B cell (primary cell): ENCODE results near the gene NDUFAF2. TPM values are rescaled to one million over a fixed set of nuclear protein-coding genes. Genes with fewer than 3 reads are reported as not detected.

Experiments
- ATAC-seq: fragments of 200-7000 bp; cut with Tn5 transposase; one replicate; pipeline ENCODE4 v1.10.0; 2021; ENCODE audit warnings: low read depth, mild to moderate bottlenecking, moderate number of reproducible peaks, moderate library complexity
- CTCF ChIA-PET: fragments of 350-600 bp; sonication (Branson Sonifier 250); formaldehyde crosslinking; loops from one replicate; lab custom pipeline; 2021; ENCODE audit warnings: antibody characterized with exemption, inconsistent platforms; lab: Charles Lee
- POLR2A ChIA-PET: fragments of 350-600 bp; sonication (Branson Sonifier 250); formaldehyde crosslinking; loops from one replicate; lab custom pipeline; 2021; ENCODE audit warnings: antibody characterized with exemption; lab: Charles Lee
- DNase-seq: peaks from one replicate; pipeline ENCODE4 v3.0.0; 2013
- H2AFZ ChIP-seq: 2 replicates; pipeline ENCODE4 v1.6.1; 2012; ENCODE audit warnings: mild to moderate bottlenecking, low read depth, low read length; ENCODE audit not compliant: insufficient read depth, poor library complexity, severe bottlenecking
- H3K27ac ChIP-seq, 2 donors: 1 replicate in 1 of 2; 2 replicates in 1 of 2; pipeline ENCODE4 v1.5.1; 2012 to 2013; ENCODE audit warnings: low read length in 2 of 2, mild to moderate bottlenecking in 2 of 2, moderate library complexity in 1 of 2
- H3K27me3 ChIP-seq, 4 experiments: fragments of 200-600 bp in 1 of 4; sonication (generic) in 1 of 4; replicated peaks in 1 of 4; 1 replicate in 2 of 4; 2 replicates in 2 of 4; pipeline versions ENCODE4 v1.6.1 to v1.7.0; 2013 to 2016; ENCODE audit warnings: low read length in 3 of 4, mild to moderate bottlenecking in 2 of 4, mixed read lengths in 1 of 4, moderate library complexity in 1 of 4; ENCODE audit not compliant: insufficient read depth in 4 of 4, control insufficient read depth in 3 of 4; ENCODE audit errors: control extremely low read depth in 1 of 4
- H3K36me3 ChIP-seq, 2 experiments: replicated peaks in 1 of 2; 1 replicate in 1 of 2; 2 replicates in 1 of 2; pipeline versions ENCODE4 v1.6.1 to v1.7.1; 2013; ENCODE audit warnings: low read length in 1 of 2; ENCODE audit not compliant: insufficient read depth in 2 of 2, control insufficient read depth in 1 of 2; ENCODE audit errors: control extremely low read depth in 1 of 2, extremely low read depth in 1 of 2
- H3K4me1 ChIP-seq, 2 donors: fragments of 200-600 bp in 1 of 2; sonication (generic) in 1 of 2; 1 replicate in 1 of 2; 2 replicates in 1 of 2; pipeline versions ENCODE4 v1.5.1 to v1.6.1; 2013 to 2017; ENCODE audit warnings: low read length in 2 of 2; ENCODE audit not compliant: control insufficient read depth in 2 of 2, insufficient read depth in 2 of 2
- H3K4me2 ChIP-seq: replicated peaks from 2 replicates; pipeline ENCODE3; 2012; ENCODE audit warnings: mild to moderate bottlenecking, low read depth, low read length; ENCODE audit not compliant: poor library complexity, severe bottlenecking
- H3K4me3 ChIP-seq, 5 experiments: fragments of 200-600 bp in 1 of 5; sonication (generic) in 1 of 5; 1 replicate in 3 of 5; 2 replicates in 2 of 5; pipeline versions ENCODE4 v1.5.1 to v1.7.0; 2011 to 2016; ENCODE audit warnings: low read length in 4 of 5, mild to moderate bottlenecking in 4 of 5, low read depth in 2 of 5, control low read depth in 1 of 5, moderate library complexity in 1 of 5; ENCODE audit not compliant: insufficient read depth in 1 of 5; ENCODE audit errors: control extremely low read depth in 1 of 5, extremely low read depth in 1 of 5
- H3K79me2 ChIP-seq: fragments of 200-600 bp; sonication (generic); one replicate; pipeline ENCODE4 v1.6.0; 2016; ENCODE audit warnings: low read length; ENCODE audit not compliant: control insufficient read depth, insufficient read depth
- H3K9ac ChIP-seq: fragments of 200-600 bp; sonication (generic); 2 replicates; pipeline ENCODE4 v1.6.1; 2017; ENCODE audit warnings: mild to moderate bottlenecking, low read length, moderate library complexity
- H3K9me3 ChIP-seq, 3 donors: one replicate each; pipeline versions ENCODE4 v1.6.1 to v1.7.1; 2013; ENCODE audit warnings: low read length in 2 of 3; ENCODE audit not compliant: control insufficient read depth in 2 of 3, insufficient read depth in 1 of 3; ENCODE audit errors: control extremely low read depth in 1 of 3
- H4K20me1 ChIP-seq: 2 replicates; pipeline ENCODE4 v1.6.0; 2012; ENCODE audit warnings: mild to moderate bottlenecking, low read length; ENCODE audit not compliant: insufficient read depth, control insufficient read depth, poor library complexity, severe bottlenecking
- H3K27ac Mint-ChIP-seq: one replicate; pipeline ENCODE4 v1.8.0; 2021; ENCODE audit warnings: mixed read lengths
- H3K27me3 Mint-ChIP-seq: one replicate; pipeline ENCODE4 v1.8.0; 2021; ENCODE audit warnings: mixed read lengths
- H3K4me1 Mint-ChIP-seq: one replicate; pipeline ENCODE4 v1.8.0; 2021; ENCODE audit warnings: mixed read lengths
- H3K4me3 Mint-ChIP-seq: one replicate; pipeline ENCODE4 v1.8.0; 2021; ENCODE audit warnings: mixed read lengths
- H3K9me3 Mint-ChIP-seq: one replicate; pipeline ENCODE4 v1.8.0; 2022; ENCODE audit warnings: mixed read lengths; ENCODE audit not compliant: insufficient read depth
- EZH2 ChIP-seq: IDR thresholded peaks from 2 replicates; pipeline ENCODE4 v1.6.1; 2012; ENCODE audit warnings: borderline replicate concordance, low read depth, mild to moderate bottlenecking, moderate library complexity, low read length; ENCODE audit not compliant: insufficient read depth, poor library complexity, severe bottlenecking
- WGBS: methylation state at CpG from one replicate; pipeline ENCODE4 v1.1.5; 2013; ENCODE audit warnings: missing lambda C conversion rate; ENCODE audit not compliant: insufficient coverage; 5-methylcytosine and 5-hydroxymethylcytosine counted together
- intact Hi-C: fragments of 100-400 bp; cut with micrococcal nuclease; formaldehyde crosslinking; loops from one replicate; pipeline ENCODE4 v1.10.0; 2022
- polyA plus RNA-seq: library from polyadenylated mRNA; depleted of rRNA; stranded (reverse); fragments of >200 nt; gene quantifications from 2 replicates; pipeline ENCODE4 v1.2.3, GENCODE V29; 2012
- total RNA-seq, 2 donors: library from RNA; stranded (reverse); fragments of 120-200 nt in 1 of 2; gene quantifications; 1 replicate in 1 of 2; 2 replicates in 1 of 2; pipeline versions ENCODE4 v1.2.3 to v1.2.4, GENCODE V29; 2013 to 2022
- TF ChIP-seq, protein P1 (sequence below): fragments of 200-600 bp; IDR thresholded peaks from one replicate; pipeline ENCODE4 v1.8.0; 2022; ENCODE audit warnings: antibody characterized with exemption, mild to moderate bottlenecking

The NDUFAF2 gene
- total and polyA plus RNA-seq, 2 donors (not counting 1 experiment from before 2014, with no cell fraction given), result 6.3 to 9.7 TPM

DNA sequence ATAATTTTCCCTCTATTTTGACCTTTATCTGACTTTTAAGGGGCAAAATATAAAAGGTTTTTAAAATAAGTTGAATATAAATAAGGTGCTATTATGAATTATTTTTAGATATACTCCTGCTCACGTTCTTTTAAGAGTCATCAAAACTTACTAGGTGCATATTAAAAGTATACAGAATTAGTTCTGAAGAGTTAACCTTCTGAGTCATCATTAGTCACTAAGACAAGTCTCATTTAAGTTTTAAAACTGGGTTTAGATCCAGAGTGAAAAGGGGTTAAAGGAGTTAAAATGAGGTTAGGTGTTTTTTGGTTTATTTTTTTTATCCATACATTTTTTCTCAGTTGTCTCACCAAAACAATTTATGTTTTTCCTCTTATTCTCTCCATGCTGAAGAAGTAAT, 175.5 kb downstream of the NDUFAF2 start:
- H3K79me2 ChIP-seq, result no peaks in the 10 kb centered on the region
- intact Hi-C loops, result no loop called here
- H3K9ac ChIP-seq, result no peak overlapping the region
- ChIA-PET POLR2A (no interaction called here), CTCF (no interaction called here)
- DNase-seq, result no peak
- Mint-ChIP-seq H3K27ac (no peak overlapping the region), H3K4me3 (no peak overlapping the region), H3K4me1 (no peaks in the 10 kb centered on the region), H3K9me3 (no peaks in the 10 kb centered on the region), H3K27me3 (no peaks in the 10 kb centered on the region)
- H2AFZ ChIP-seq, result no peak overlapping the region
- ATAC-seq, result no peak
- no peaks in the 10 kb centered on the region for H3K27me3 ChIP-seq
- no peak overlapping the region for H3K27ac ChIP-seq
- no peaks in the 10 kb centered on the region for H3K4me1 ChIP-seq
- H3K4me3 ChIP-seq, result no peak overlapping the region
- H4K20me1 ChIP-seq, result no peaks in the 10 kb centered on the region
- no peaks in the 10 kb centered on the region for H3K36me3 ChIP-seq
- H3K9me3 ChIP-seq, result peaks cover 0 to 3% (median 0%) of the 10 kb centered on the region in 3 donors
- no peak overlapping the region for H3K4me2 ChIP-seq
- no CpG with 5 or more reads among the region's 1 CpG for WGBS
- TF ChIP-seq, protein P1, sequence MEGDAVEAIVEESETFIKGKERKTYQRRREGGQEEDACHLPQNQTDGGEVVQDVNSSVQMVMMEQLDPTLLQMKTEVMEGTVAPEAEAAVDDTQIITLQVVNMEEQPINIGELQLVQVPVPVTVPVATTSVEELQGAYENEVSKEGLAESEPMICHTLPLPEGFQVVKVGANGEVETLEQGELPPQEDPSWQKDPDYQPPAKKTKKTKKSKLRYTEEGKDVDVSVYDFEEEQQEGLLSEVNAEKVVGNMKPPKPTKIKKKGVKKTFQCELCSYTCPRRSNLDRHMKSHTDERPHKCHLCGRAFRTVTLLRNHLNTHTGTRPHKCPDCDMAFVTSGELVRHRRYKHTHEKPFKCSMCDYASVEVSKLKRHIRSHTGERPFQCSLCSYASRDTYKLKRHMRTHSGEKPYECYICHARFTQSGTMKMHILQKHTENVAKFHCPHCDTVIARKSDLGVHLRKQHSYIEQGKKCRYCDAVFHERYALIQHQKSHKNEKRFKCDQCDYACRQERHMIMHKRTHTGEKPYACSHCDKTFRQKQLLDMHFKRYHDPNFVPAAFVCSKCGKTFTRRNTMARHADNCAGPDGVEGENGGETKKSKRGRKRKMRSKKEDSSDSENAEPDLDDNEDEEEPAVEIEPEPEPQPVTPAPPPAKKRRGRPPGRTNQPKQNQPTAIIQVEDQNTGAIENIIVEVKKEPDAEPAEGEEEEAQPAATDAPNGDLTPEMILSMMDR, result no peak
- TF ChIP-seq EZH2, result no peak

DNA sequence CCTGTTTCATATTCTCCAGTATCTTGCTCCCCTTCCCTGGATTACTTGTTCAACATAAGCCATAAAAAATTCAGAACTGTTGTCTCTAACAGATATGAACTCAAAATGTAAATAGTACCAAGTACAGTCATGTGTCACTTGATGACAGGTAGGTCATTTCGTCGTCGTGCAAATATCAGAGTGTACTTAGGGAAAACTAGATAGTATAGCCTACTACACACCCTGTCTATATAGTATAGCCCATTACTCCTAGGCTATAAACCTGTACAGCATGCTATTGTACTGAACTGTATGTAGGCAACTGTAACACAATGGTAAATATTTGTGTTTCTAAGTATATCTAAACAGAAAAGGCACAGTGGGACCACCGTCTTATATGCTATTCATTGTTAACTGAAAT, 178.1 kb downstream of the NDUFAF2 start:
- no peak overlapping the region for H3K9ac ChIP-seq
- peaks cover 0 to 3% (median 0%) of the 10 kb centered on the region in 3 donors for H3K9me3 ChIP-seq
- no peaks in the 10 kb centered on the region for H3K79me2 ChIP-seq
- 83% methylated on average over 1 of the region's 4 CpGs for WGBS
- Mint-ChIP-seq H3K27me3 (no peaks in the 10 kb centered on the region), H3K27ac (no peak overlapping the region), H3K4me3 (no peak overlapping the region), H3K4me1 (no peaks in the 10 kb centered on the region), H3K9me3 (no peaks in the 10 kb centered on the region)
- no peaks in the 10 kb centered on the region for H3K36me3 ChIP-seq
- intact Hi-C loops, result no loop called here
- DNase-seq (no peak), ATAC-seq (no peak)
- no peak overlapping the region for H3K4me3 ChIP-seq
- ChIA-PET CTCF (no interaction called here), POLR2A (no interaction called here)
- no peaks in the 10 kb centered on the region for H3K27me3 ChIP-seq
- no peaks in the 10 kb centered on the region for H4K20me1 ChIP-seq
- no peak overlapping the region for H2AFZ ChIP-seq
- no peak overlapping the region for H3K27ac ChIP-seq
- no peak for TF ChIP-seq EZH2
- TF ChIP-seq, protein P1, result no peak
- no peaks in the 10 kb centered on the region for H3K4me1 ChIP-seq
- no peak overlapping the region for H3K4me2 ChIP-seq
